ENCODE measurements around the gene RHOV. TPM values are rescaled to one million over a fixed set of nuclear protein-coding genes. Genes with fewer than 3 reads are reported as not detected.
A peak's percentile ranks its signal among the peaks of the same experiment; 100 is the strongest.

Gene RHOV
- total and polyA plus RNA-seq, 2 experiments from 2014 or later = 0.84 to 1.2 TPM

DNA sequence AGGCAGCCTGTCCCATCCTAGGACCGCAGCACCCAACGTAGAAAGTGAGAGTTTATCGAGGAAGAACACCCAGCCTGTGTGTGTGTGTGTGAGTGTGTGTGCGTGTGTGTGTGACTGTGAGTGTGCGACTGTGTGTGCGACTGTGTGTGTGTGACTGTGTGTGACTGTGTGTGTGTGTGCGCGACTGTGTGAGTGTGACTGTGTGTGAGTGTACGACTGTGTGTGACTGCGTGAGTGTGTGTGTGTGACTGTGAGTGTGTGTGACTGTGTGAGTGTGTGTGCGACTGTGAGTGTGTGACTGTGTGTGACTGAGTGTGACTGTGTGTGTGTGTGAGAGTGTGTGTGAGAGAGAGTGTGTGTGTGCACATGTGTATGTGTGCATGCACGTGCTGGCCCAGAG lies 40.0 kb upstream of the RHOV start:
- Histone ChIP-seq H3K4me3 (no peak overlapping the region), H3K36me3 (no peaks in the 10 kb centered on the region), H3K4me1 (ENCODE audit: low read depth) (no peaks in the 10 kb centered on the region), H3K27ac (no peak overlapping the region), H3K9me3 (ENCODE audit: low read depth) (no peaks in the 10 kb centered on the region), H3K27me3 (peaks cover 14% of the 10 kb centered on the region)
- no peak for TF ChIP-seq CTCF (IDR thresholded peaks at IDR 0.05; ENCODE audit: low read depth, low read length)
- no peak for DNase-seq (ENCODE audit: low read depth in 1 of 2, low spot score in 1 of 2)

GRCh38 chr15:40912478-40912877 lies 38.4 kb upstream of the RHOV start:
- no peak for DNase-seq (ENCODE audit: low read depth in 1 of 2, low spot score in 1 of 2)
- Histone ChIP-seq H3K9me3 (ENCODE audit: low read depth) (no peaks in the 10 kb centered on the region), H3K4me1 (ENCODE audit: low read depth) (no peaks in the 10 kb centered on the region), H3K27me3 (peaks cover 3% of the 10 kb centered on the region), H3K4me3 (no peak overlapping the region), H3K36me3 (no peaks in the 10 kb centered on the region), H3K27ac (no peak overlapping the region)
- no peak for TF ChIP-seq CTCF (IDR thresholded peaks at IDR 0.05; ENCODE audit: low read depth, low read length)

DNA sequence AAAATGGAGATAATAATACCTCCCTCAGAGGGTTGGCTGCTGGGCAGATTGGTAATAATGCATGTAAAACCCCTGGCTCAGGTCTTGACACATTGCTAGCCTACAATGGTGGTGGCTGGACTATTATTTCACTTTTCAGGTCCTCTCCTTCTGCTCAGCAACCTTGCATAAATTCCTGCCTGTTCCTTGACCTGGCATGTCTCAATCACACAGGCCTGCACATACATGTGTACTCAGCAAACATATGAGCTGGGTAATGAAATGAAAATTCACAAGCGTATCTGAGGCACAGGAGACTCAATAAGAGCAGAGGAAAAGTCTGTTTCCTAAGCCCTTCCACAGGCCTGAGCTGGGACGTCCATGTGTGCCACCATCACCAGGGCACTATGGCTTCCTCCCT lies 37.7 kb upstream of the RHOV start:
- no peak for TF ChIP-seq CTCF (IDR thresholded peaks at IDR 0.05; ENCODE audit: low read depth, low read length)
- Histone ChIP-seq H3K27ac (no peak overlapping the region), H3K4me1 (ENCODE audit: low read depth) (peaks cover 3% of the 10 kb centered on the region), H3K27me3 (no peaks in the 10 kb centered on the region), H3K4me3 (no peak overlapping the region), H3K36me3 (no peaks in the 10 kb centered on the region), H3K9me3 (ENCODE audit: low read depth) (no peaks in the 10 kb centered on the region)
- no peak for DNase-seq (ENCODE audit: low read depth in 1 of 2, low spot score in 1 of 2)

DNA sequence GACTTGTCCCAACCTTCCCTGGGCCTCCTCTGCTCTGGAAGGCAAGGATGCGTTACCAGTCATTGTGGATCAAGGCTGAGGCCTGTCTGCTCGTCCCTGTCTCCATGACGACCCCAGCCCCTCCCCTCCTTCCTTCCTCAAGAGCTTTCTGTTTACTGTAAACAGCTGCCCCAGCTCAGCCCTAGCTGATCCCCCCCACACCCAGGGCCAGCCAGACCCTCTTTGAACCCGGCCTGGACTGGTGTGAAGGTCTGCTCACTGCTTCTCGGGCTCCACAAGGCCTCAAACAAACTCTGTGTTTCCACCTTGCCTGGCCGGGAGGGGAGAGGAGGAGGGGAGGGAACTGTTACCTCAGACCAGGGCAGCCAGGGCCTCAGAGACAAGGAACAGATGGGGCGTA lies 37.1 kb upstream of the RHOV start:
- TF ChIP-seq CTCF (IDR thresholded peaks at IDR 0.05; ENCODE audit: low read depth, low read length) = no peak
- no peak overlapping the region for H3K4me3 ChIP-seq
- H3K27ac ChIP-seq = no peak overlapping the region
- no peaks in the 10 kb centered on the region for H3K36me3 ChIP-seq
- H3K9me3 ChIP-seq (ENCODE audit: low read depth) = no peaks in the 10 kb centered on the region
- H3K27me3 ChIP-seq = no peaks in the 10 kb centered on the region
- DNase-seq (ENCODE audit: low read depth in 1 of 2, low spot score in 1 of 2) = no peak
- H3K4me1 ChIP-seq (ENCODE audit: low read depth) = peaks cover 5% of the 10 kb centered on the region

GRCh38 chr15:40909662-40910630 lies 35.9 kb upstream of the RHOV start:
- Histone ChIP-seq H3K27me3 (no peaks in the 10 kb centered on the region), H3K27ac (no peak overlapping the region), H3K4me3 (no peak overlapping the region), H3K4me1 (ENCODE audit: low read depth) (peaks cover 5% of the 10 kb centered on the region), H3K9me3 (ENCODE audit: low read depth) (no peaks in the 10 kb centered on the region), H3K36me3 (no peaks in the 10 kb centered on the region)
- DNase-seq (ENCODE audit: low read depth in 1 of 2, low spot score in 1 of 2) = peak in 1 of 2 donors; percentile 72
- TF ChIP-seq CTCF (IDR thresholded peaks at IDR 0.05; ENCODE audit: low read depth, low read length) = no peak

Measured in cardiac muscle cell (in vitro differentiated cells and primary cell).